Endothelial cell of hepatic sinusoid (primary cell): Measurements from ENCODE around the gene FAF1.

Source experiments
- in situ Hi-C: cut with HindIII; loops from 2 replicates; pipeline ENCODE4 v1.10.0; 2017; ENCODE audit warnings: low sequenced_read_pairs

FAF1 gene

DNA sequence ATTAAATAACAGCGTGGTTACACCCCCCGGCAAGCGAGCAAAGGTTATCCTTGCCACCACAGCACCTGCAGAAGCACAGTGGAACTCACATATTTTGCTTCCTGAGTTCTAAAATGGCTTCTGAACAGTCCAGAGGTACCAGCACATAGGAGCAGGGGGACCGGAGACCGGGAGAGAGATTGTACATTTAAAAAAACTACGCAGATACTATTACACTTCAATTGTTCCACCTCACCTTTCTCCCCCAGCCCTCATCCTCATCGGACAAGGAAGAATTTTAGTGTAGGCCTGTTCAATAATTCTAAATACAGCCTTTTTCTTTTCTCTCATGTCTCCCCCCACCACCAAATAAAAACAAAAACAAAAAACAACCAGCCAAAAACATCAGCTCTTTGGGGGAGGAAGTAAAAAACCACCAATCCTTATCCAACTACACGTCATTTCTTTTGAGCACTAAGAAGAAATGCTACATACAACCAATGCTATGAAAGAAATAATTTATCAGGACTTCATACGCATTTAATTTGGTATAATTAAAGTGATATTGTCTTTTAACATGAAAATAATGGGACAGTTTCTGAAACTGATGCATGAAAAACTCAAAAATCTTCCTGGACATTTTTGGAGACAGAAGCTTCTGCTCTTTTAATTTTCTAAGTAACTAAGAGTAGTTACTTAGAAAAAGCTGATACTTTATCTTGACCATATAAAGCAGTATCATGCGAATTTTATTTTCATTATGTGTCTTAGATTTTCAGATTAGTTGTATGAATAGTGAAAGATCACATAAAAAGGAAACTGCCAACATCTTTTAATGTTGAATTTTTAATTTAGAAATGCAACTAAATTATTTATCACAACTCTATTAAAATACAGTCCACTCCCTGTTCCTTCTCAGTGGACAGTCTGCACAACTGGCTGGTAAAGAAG, 19.1 kb upstream of the FAF1 start:
- in situ Hi-C loops: no loop called here

- in situ Hi-C loops: no loop called here
Observed at GRCh38 chr1:50978144-50978851, 18.2 kb upstream of the FAF1 start.

DNA sequence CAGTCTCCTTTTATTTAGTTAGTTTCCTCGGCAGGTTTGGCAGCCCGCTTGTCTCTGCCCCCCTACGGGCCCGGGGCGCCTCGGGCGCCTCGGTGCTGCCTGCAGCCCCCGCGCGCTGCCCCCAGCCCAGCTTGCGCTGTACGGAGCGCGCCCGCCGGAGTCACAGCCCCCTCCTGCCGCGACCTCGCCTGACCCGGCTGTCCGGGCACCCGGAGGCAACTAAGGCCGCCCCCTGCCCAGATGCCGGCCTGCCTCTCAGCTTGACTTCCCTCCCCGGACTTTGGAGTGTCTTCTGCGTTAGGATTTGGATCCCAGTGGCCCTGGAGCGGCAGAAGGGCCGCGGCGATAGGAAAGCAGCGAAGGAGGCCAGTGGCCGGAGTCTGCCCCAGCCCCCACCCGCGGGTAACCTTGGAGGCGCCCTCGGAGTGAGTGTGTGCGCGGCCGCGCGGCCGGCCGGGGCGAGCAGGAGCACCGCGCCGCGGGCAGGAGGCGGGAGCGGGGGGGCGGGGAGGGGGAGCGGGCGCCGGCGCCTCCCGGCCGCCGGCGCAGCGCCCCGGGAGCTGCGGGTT, 17.6 kb upstream of the FAF1 start:
- in situ Hi-C loops: no loop called here

GRCh38 chr1:50976890-50977574, 17.0 kb upstream of the FAF1 start:
- in situ Hi-C loops: no loop called here

DNA sequence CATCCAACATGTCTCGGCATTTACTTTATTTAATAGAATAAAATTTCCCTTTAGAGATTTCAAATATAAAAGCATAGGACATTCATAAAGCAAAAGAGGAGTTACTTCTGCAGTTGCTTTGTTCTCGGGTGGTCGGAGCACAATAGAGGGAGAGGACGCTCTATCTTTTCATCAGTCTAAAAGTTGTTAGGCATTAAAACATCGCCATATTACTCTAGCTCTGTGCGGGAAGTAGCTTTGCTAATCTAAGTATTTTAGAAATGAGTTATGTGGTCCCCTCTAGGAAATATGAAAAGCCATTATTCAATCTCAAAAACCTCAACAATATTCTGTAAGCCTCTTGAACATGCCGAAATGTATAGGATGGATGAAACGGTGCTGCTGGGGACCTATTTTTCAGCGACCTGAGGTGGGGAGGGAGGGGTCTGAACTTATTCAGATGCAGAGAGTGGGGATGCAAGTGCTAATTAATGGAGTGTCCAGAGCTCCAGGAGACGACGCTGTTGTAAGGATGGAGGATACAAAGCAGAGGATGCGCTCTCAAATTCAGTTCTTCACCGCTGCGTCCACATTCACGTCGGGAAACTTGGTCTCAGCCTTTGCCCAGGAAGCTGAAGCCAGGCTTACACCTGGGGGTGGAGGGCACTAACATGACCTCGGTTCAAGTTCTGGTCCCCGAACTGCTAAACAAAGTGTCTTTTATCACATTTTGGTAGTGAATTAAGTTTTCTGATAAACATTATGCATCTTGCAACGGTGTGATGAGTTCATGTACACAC, 16.2 kb upstream of the FAF1 start:
- in situ Hi-C loops: no loop called here

- in situ Hi-C loops: no loop called here
Observed at GRCh38 chr1:50975436-50975835, 15.4 kb upstream of the FAF1 start.

DNA sequence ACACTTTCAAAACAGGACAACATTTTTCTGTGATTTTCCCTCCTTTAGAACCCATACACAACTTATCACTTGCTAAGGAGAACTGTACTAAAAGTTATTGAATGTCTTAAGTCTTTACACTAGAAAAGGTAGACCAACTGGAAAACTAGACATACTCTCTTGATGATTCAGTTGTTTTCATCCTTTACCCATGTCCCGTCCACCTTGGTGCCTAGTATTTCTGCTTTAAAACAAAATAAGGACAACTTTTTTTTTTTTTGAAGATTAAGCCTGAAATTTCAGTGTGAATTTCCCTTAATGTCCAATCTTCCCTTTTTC, 14.5 kb upstream of the FAF1 start:
- in situ Hi-C loops: no loop called here

DNA sequence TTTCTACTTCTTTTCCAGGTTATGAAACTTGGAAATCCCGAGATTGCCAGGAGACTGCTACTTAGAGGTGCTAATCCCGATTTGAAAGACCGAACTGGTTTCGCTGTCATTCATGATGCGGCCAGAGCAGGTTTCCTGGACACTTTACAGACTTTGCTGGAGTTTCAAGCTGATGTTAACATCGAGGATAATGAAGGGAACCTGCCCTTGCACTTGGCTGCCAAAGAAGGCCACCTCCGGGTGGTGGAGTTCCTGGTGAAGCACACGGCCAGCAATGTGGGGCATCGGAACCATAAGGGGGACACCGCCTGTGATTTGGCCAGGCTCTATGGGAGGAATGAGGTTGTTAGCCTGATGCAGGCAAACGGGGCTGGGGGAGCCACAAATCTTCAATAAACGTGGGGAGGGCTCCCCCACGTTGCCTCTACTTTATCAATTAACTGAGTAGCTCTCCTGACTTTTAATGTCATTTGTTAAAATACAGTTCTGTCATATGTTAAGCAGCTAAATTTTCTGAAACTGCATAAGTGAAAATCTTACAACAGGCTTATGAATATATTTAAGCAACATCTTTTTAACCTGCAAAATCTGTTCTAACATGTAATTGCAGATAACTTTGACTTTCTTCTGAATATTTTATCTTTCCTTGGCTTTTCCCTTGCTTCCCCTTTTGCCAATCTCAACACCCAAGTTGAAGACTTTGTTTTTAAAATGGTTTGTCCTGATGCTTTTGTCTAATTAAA, 14.0 kb upstream of the FAF1 start:
- in situ Hi-C loops: no loop called here

- in situ Hi-C loops: no loop called here
Observed at GRCh38 chr1:50973255-50973654, 13.2 kb upstream of the FAF1 start.

- in situ Hi-C loops: no loop called here
Observed at GRCh38 chr1:50972766-50973165, 12.7 kb upstream of the FAF1 start.

- in situ Hi-C loops: no loop called here
Observed at GRCh38 chr1:50971748-50972305, 11.8 kb upstream of the FAF1 start.

DNA sequence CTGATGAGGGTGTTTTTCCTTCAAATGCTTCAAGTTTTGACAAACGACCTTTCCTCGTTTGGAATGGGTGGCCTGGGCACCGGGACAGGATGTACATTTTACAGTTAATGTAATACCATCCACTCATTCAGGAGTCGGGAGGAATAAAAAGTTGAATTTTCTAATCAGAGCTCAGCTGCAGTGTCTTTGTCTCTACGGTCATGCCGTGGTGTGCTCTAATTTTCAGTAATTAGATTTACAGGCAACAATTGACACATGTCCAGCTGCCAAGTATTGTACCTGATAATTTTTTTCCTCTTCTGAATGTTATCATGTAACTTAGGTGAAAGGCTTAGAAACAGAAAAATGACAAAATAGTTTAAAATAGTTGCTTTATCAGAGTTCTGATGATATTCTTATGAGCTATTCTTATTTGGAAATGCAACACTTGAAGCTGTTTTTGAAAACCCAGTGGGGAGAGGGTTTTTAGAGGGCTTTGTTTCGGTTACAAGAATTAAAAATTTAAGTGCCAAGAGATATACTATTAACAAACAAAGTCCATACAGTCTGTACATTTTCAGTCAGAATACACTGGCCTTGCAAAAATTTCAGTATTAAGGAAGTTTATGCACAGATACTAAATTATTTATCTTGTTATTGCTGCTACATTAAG, 11.0 kb upstream of the FAF1 start:
- in situ Hi-C loops: no loop called here

DNA sequence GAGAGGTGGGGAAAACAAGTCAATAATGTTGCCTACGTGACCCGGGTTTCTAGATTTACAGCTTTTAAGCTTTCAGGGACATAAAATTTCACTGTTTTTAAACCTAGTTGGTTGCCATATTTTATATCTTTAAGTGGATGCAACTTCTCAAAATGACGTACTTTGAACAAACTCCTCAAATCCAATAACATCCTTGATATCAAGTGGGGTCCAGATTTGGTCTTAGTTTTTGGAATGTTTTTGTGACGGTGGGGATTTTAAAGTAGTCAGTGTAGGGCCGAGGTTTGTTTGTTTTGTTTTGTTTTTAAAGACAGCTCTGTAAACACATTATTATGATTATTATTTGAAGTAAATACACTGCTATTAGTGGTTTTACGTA, 10.4 kb upstream of the FAF1 start:
- in situ Hi-C loops: no loop called here

DNA sequence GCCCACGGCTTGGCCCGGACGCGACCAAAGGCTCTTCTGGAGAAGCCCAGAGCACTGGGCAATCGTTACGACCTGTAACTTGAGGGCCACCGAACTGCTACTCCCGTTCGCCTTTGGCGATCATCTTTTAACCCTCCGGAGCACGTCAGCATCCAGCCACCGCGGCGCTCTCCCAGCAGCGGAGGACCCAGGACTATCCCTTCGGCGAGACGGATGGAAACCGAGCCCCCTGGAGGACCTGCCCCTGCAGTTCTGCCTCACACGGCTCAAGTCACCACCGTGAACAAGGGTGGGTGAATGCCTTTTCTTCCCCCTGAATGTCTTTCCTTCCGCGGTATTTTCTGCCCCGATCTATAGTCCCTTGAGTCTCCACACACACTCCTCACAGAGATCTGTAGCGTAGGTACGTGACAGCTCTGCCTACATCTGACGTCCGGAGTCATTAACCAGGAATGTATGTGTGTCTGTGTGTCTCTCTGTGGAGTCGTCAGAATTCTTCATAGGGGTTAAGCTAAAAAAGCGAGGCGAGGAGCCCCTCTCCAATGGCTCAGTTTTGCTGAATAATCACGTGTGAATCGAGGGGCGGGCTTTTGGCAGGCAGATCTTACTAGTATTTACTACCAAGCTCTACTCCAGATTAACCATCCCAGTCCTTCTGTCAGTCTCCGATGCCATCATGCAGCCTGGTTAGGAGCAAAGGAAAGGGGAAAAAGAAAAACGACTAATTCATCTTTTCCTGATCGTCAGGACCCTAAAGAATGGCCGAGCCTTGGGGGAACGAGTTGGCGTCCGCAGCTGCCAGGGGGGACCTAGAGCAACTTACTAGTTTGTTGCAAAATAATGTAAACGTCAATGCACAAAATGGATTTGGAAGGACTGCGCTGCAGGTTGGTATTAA, 9.8 kb upstream of the FAF1 start, which contains the start of gene CDKN2C:
Gene CDKN2C (plus strand): TSS at position 635 of the 898 bp plus-strand sequence. CDS start 124 bp downstream, at position 759.
- in situ Hi-C loops: loop anchor here (5.0 kb wide), 1 partner anchor 67 kb away; no protein-coding TSS in a partner anchor

- in situ Hi-C loops: loop anchor here (5.0 kb wide), 1 partner anchor 68 kb away; no protein-coding TSS in a partner anchor
Observed at GRCh38 chr1:50968821-50969610, 8.9 kb upstream of the FAF1 start.

- in situ Hi-C loops: loop anchor here (5.0 kb wide), 1 partner anchor 69 kb away; no protein-coding TSS in a partner anchor
Observed at GRCh38 chr1:50968158-50968820, 8.2 kb upstream of the FAF1 start.
